ENCODE measurements around the gene GRK3. TPM values are rescaled to one million over a fixed set of nuclear protein-coding genes. Genes with fewer than 3 reads are reported as not detected.
"Not testable (repeated sequence)": the region's sequence is repeated elsewhere in the genome, so short reads cannot be mapped to it uniquely, and the experiment has no call there.

The GRK3 gene
- total and polyA plus RNA-seq, 2 donors from 2014 or later: 1.6 to 11.5 TPM

GRCh38 chr22:25569361-25569760 is 4.9 kb downstream of the GRK3 start:
- Histone ChIP-seq H3K36me3 (ENCODE audit: control insufficient read depth in 2 of 3, insufficient read depth in 3 of 3, low read length in 3 of 3) (no peaks in the 10 kb centered on the region), H3K27me3 (ENCODE audit: control insufficient read depth, insufficient read depth, low read length) (no peaks in the 10 kb centered on the region), H3K27ac (ENCODE audit: low read depth in 2 of 2, low read length in 2 of 2) (no peak overlapping the region), H3K9ac (ENCODE audit: low read length in 3 of 3) (no peak overlapping the region), H3K4me3 (ENCODE audit: low read length in 3 of 3) (no peak overlapping the region), H3K9me3 (ENCODE audit: control insufficient read depth in 2 of 3, insufficient read depth in 1 of 3, low read length in 3 of 3) (no peaks in the 10 kb centered on the region), H3K4me1 (ENCODE audit: control insufficient read depth in 2 of 3, insufficient read depth in 2 of 3, low read depth in 1 of 3, low read length in 3 of 3) (peaks cover 0 to 3% (median 0%) of the 10 kb centered on the region in 3 donors)
- no peak for TF ChIP-seq CTCF (IDR thresholded peaks at IDR 0.05; ENCODE audit: borderline replicate concordance, extremely low read depth, insufficient read depth)
- no peak for FAIRE-seq
- no peak for DNase-seq
- intact Hi-C loops (cut with DNase I): no loop called here

GRCh38 chr22:25569983-25570382 is 5.5 kb downstream of the GRK3 start:
- no peak overlapping the region for H3K9ac ChIP-seq (ENCODE audit: low read length in 3 of 3)
- intact Hi-C loops (cut with DNase I): no loop called here
- no peak for TF ChIP-seq CTCF (IDR thresholded peaks at IDR 0.05; ENCODE audit: borderline replicate concordance, extremely low read depth, insufficient read depth)
- H3K27me3 ChIP-seq (ENCODE audit: control insufficient read depth, insufficient read depth, low read length): no peaks in the 10 kb centered on the region
- H3K4me1 ChIP-seq (ENCODE audit: control insufficient read depth in 2 of 3, insufficient read depth in 2 of 3, low read depth in 1 of 3, low read length in 3 of 3): peaks cover 0 to 3% (median 0%) of the 10 kb centered on the region in 3 donors
- no peaks in the 10 kb centered on the region for H3K9me3 ChIP-seq (ENCODE audit: control insufficient read depth in 2 of 3, insufficient read depth in 1 of 3, low read length in 3 of 3)
- no peak for DNase-seq
- H3K36me3 ChIP-seq (ENCODE audit: control insufficient read depth in 2 of 3, insufficient read depth in 3 of 3, low read length in 3 of 3): no peaks in the 10 kb centered on the region
- no peak overlapping the region for H3K27ac ChIP-seq (ENCODE audit: low read depth in 2 of 2, low read length in 2 of 2)
- FAIRE-seq: no peak
- no peak overlapping the region for H3K4me3 ChIP-seq (ENCODE audit: low read length in 3 of 3)

GRCh38 chr22:25570486-25570885 is 6.0 kb downstream of the GRK3 start:
- Histone ChIP-seq H3K9ac (ENCODE audit: low read length in 3 of 3) (no peak overlapping the region), H3K4me1 (ENCODE audit: control insufficient read depth in 2 of 3, insufficient read depth in 2 of 3, low read depth in 1 of 3, low read length in 3 of 3) (no peaks in the 10 kb centered on the region), H3K36me3 (ENCODE audit: control insufficient read depth in 2 of 3, insufficient read depth in 3 of 3, low read length in 3 of 3) (no peaks in the 10 kb centered on the region), H3K9me3 (ENCODE audit: control insufficient read depth in 2 of 3, insufficient read depth in 1 of 3, low read length in 3 of 3) (no peaks in the 10 kb centered on the region), H3K27me3 (ENCODE audit: control insufficient read depth, insufficient read depth, low read length) (no peaks in the 10 kb centered on the region), H3K27ac (ENCODE audit: low read depth in 2 of 2, low read length in 2 of 2) (no peak overlapping the region), H3K4me3 (ENCODE audit: low read length in 3 of 3) (no peak overlapping the region)
- no peak for FAIRE-seq
- DNase-seq: no peak
- intact Hi-C loops (cut with DNase I): no loop called here
- no peak for TF ChIP-seq CTCF (IDR thresholded peaks at IDR 0.05; ENCODE audit: borderline replicate concordance, extremely low read depth, insufficient read depth)

- H3K27me3 ChIP-seq (ENCODE audit: control insufficient read depth, insufficient read depth, low read length); intact Hi-C loops (cut with DNase I); H3K27ac ChIP-seq (ENCODE audit: low read depth in 2 of 2, low read length in 2 of 2); H3K9ac ChIP-seq (ENCODE audit: low read length in 3 of 3); FAIRE-seq; H3K4me3 ChIP-seq (ENCODE audit: low read length in 3 of 3); H3K9me3 ChIP-seq (ENCODE audit: control insufficient read depth in 2 of 3, insufficient read depth in 1 of 3, low read length in 3 of 3); H3K4me1 ChIP-seq (ENCODE audit: control insufficient read depth in 2 of 3, insufficient read depth in 2 of 3, low read depth in 1 of 3, low read length in 3 of 3); DNase-seq; H3K36me3 ChIP-seq (ENCODE audit: control insufficient read depth in 2 of 3, insufficient read depth in 3 of 3, low read length in 3 of 3): not testable (repeated sequence)
Observed at GRCh38 chr22:25571969-25572707, 7.7 kb downstream of the GRK3 start.
